H1 (cell line): Measurements from ENCODE around the gene MFSD2B. TPM values are rescaled to one million over a fixed set of nuclear protein-coding genes. Genes with fewer than 3 reads are reported as not detected.

Experiments used
- BRCA1 ChIP-seq: IDR thresholded peaks from 2 replicates; pipeline ENCODE4 v1.6.1; 2012; ENCODE audit warnings: low read depth, low read length, improper control_type of control experiment
- FOSL1 ChIP-seq: IDR thresholded peaks from 2 replicates; pipeline ENCODE4 v1.6.1; 2011; ENCODE audit warnings: mild to moderate bottlenecking, low read depth, low read length, moderate library complexity; ENCODE audit not compliant: insufficient read depth
- RAD21 ChIP-seq, 2 experiments: IDR thresholded peaks in 1 of 2; conservative IDR thresholded peaks in 1 of 2; 2 replicates each; pipeline ENCODE4 v1.6.1; 2011; ENCODE audit warnings: low read depth in 2 of 2, low read length in 2 of 2, improper control_type of control experiment in 1 of 2, inconsistent platforms in 1 of 2, mild to moderate bottlenecking in 1 of 2, moderate library complexity in 1 of 2
- RXRA ChIP-seq: IDR thresholded peaks from 2 replicates; pipeline ENCODE4 v1.6.1; 2011; ENCODE audit warnings: low read depth, mild to moderate bottlenecking, low read length, moderate library complexity; ENCODE audit not compliant: insufficient read depth
- polyA plus RNA-seq, 7 experiments: library from polyadenylated mRNA; depleted of rRNA in 3 of 7; stranded (reverse) in 5 of 7; unstranded in 2 of 7; fragments of >200 nt in 5 of 7; fragments of 200-250 nt in 2 of 7; gene quantifications; 1 replicate in 5 of 7; 2 replicates in 1 of 7; 4 replicates in 1 of 7; pipeline versions ENCODE4 v1.2.1 to v1.2.3, GENCODE V29; 2011 to 2013; ENCODE audit warnings: missing spikeins in 2 of 7, mixed read lengths in 2 of 7
- total RNA-seq: library from RNA; stranded (reverse); fragmentation: NEBNext Ultra II Directional; extraction: Animal tissue kit (Norgen Biotek cat#: 25700); gene quantifications from 2 replicates; pipeline ENCODE4 v1.2.1, GENCODE V29; 2021

The MFSD2B gene
- total and polyA plus RNA-seq, 2 of the 8 experiments (the other 6 are each of a cell fraction or from before 2014, with no cell fraction given) = 0.33 to 0.48 TPM

- TF ChIP-seq RAD21 (IDR thresholded peaks at IDR 0.05 in 1 of 2, conservative IDR thresholded peaks at IDR 0.05 in 1 of 2; ENCODE audit: low read depth in 2 of 2, low read length in 2 of 2) (no peak), RXRA (no peak), BRCA1 (no peak), FOSL1 (no peak)
Measured at GRCh38 chr2:24054366-24055010, 44.6 kb downstream of the MFSD2B start (continued).
